Jurkat, Clone E6-1 (cell line): ENCODE measurements around the gene TMEM129.
"Not testable (repeated sequence)": the region's sequence is repeated elsewhere in the genome, so short reads cannot be mapped to it uniquely, and the experiment has no call there.

Experiments
- DNase-seq: peaks from one replicate; pipeline ENCODE4 v3.0.0-alpha.2; 2011; ENCODE audit warnings: low read depth, low spot score
- H3K4me3 ChIP-seq: 2 replicates; pipeline ENCODE4 v1.5.1; 2011; ENCODE audit warnings: mild to moderate bottlenecking, low read length, control low read depth, moderate library complexity

The TMEM129 gene

GRCh38 chr4:1678244-1678643 is 42.9 kb downstream of the TMEM129 start:
- no peak for DNase-seq
- no peak overlapping the region for H3K4me3 ChIP-seq

- H3K4me3 ChIP-seq, result no peak overlapping the region
- no peak for DNase-seq
Observed at GRCh38 chr4:1676605-1677525, 44.3 kb downstream of the TMEM129 start.

DNA sequence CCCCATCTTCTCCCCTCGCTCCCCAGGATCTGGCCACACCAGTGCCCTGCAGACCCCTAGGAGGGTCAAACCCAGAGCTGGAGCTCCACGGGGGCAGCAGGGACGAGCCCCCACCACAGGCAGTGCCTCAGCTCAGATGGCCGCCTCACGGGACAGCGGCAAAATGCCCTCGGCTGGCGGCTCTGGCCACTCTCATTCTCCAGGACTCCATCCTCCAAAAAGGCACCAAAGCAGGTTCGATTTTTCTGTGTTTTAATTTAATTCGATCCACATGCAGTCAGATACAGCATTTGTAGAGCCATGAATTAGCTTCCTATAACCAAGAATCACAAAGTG is 45.4 kb downstream of the TMEM129 start:
- H3K4me3 ChIP-seq, result no peak overlapping the region
- no peak for DNase-seq

DNA sequence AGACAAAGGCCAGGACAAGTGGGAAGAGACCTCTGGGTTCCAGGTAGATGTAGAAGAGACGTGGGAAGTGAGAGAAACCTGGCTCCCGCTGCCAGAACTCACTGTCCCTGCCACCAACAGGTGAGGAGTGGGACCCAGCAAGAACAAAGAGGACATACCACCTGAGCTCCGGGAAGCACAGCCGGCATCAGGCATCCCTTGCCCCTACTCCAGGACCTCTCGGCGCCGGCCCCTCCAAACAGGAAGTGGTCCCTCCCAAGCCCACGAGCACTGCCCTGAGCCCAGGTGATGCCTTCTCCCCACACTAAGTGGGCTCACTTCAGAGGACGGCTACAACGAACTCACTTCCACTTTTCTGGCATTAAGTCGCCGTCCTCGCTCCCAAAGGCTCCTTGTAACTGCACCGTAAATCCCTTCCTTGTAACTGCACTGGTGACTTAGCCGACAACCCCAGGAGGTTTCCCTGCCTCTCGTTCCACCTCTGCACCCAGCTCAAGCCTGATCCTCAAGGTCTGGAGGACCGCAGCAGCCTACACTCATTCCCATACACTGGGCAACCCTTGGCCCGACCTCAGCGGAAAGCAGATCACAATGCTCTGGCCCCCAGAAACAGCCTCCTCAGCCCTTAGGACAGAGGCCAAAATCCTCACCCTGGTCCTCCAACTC is 45.9 kb downstream of the TMEM129 start:
- H3K4me3 ChIP-seq, result no peak overlapping the region
- DNase-seq, result no peak

GRCh38 chr4:1674682-1675081 is 46.4 kb downstream of the TMEM129 start:
- no peak for DNase-seq
- no peak overlapping the region for H3K4me3 ChIP-seq

GRCh38 chr4:1673671-1674070 is 47.5 kb downstream of the TMEM129 start:
- H3K4me3 ChIP-seq, result no peak overlapping the region

DNA sequence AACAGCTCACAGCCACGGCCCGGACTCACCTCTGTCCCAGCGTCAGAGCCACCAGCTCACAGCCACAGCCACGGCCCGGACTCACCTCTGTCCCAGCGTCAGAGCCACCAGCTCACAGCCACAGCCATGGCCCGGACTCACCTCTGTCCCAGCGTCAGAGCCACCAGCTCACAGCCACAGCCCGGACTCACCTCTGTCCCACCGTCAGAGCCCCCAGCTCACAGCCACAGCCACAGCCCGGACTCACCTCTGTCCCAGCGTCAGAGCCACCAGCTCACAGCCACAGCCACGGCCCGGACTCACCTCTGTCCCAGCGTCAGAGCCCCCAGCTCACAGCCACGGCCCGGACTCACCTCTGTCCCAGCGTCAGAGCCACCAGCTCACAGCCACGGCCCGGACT is 50.1 kb downstream of the TMEM129 start:
- not testable (repeated sequence) for H3K4me3 ChIP-seq, DNase-seq

More at GRCh38 chr4:1673671-1674070, 47.5 kb downstream of the TMEM129 start:
- no peak for DNase-seq

DNA sequence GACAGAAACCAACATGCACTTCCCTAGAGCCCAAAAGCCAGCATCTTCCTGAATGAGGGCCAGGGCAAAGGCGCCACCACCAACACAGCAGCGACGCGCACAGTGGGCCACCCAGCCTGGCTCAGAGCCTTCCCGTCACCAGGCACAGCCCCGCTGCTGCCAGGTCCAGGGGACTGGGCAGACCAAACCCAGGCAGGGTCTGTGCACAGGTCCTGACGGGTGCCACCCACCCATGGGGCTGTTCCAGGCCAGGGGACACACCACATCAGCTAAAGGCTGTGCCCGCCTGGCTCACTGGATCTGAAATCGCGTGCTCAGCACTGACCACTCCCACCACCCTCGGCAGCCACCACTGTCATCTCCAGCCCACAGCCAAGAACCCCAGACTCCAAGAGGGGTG is 50.8 kb downstream of the TMEM129 start:
- no peak for DNase-seq
- H3K4me3 ChIP-seq, result no peak overlapping the region

DNA sequence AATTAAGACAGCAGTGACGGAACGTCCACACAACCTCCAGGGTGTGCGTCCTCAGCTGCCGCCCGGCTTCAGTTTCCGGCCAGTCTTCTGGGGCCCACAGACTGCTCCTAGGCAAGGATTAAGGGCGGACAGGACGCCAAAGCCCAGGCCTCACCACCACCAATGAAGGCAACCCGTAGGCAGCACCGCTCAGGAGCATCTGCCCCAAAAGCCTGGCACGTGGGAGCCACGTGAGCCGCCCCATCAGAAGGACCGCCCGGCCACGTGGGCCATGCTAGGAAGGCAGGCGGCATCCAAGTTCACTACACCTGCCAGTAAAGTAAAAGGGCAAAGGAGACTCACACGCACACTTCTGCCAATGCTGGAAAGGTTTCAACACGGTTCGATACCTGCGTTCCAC is 51.3 kb downstream of the TMEM129 start:
- no peak for DNase-seq
- no peak overlapping the region for H3K4me3 ChIP-seq

DNA sequence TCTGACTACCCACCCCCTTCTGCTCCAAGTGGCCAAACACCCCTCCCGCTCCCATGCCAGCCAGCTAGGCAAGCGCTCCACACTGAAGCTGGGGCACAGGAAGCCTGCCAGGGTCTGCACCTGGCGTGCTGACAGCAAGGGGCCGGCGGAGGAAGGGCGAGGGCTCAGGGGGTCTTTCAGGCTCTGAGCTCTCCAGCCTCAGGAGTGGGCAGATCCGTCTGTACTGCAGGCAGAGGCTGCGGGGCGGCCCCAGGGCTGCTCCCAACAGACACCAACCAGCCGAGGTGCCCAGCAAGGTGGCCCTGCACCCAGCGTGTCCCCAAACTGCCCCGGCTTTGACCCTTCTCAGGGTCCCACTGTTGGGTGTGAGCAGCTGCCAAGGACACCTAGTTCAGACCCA is 51.9 kb downstream of the TMEM129 start:
- no peak for DNase-seq
- no peak overlapping the region for H3K4me3 ChIP-seq

- no peak for DNase-seq
- no peak overlapping the region for H3K4me3 ChIP-seq
Observed at GRCh38 chr4:1668488-1668840, 52.7 kb downstream of the TMEM129 start.

- no peak for DNase-seq
- H3K4me3 ChIP-seq, result no peak overlapping the region
Observed at GRCh38 chr4:1667273-1667672, 53.9 kb downstream of the TMEM129 start.

DNA sequence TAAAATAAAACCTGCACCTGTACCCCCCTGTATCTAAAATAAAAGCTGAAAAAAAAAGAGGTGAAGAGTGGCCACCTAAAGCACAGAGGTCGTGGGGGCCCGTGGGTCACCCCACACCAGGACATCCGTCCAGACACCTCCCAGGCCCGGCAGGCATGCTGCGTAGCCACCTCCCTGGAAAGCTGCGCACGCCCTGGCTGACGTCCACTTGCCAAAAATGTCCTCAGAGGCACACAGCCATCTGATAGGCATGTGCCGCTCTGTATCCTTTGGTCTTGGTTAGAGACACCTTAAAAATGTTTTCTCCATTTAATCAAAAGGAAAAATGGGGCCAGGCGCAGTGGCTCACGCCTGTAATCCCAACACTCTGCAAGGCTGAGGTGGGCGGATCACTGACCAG is 54.7 kb downstream of the TMEM129 start:
- no peak overlapping the region for H3K4me3 ChIP-seq
- no peak for DNase-seq
